ENCODE measurements around the gene ACBD6. TPM values are rescaled to one million over a fixed set of nuclear protein-coding genes. Genes with fewer than 3 reads are reported as not detected.
A peak's percentile ranks its signal among the peaks of the same experiment; 100 is the strongest.
"Not testable (repeated sequence)": the region's sequence is repeated elsewhere in the genome, so short reads cannot be mapped to it uniquely, and the experiment has no call there.

Gene ACBD6
- total RNA-seq, 1 donor from 2014 or later, result 73.2 TPM

- TF ChIP-seq, protein P1, sequence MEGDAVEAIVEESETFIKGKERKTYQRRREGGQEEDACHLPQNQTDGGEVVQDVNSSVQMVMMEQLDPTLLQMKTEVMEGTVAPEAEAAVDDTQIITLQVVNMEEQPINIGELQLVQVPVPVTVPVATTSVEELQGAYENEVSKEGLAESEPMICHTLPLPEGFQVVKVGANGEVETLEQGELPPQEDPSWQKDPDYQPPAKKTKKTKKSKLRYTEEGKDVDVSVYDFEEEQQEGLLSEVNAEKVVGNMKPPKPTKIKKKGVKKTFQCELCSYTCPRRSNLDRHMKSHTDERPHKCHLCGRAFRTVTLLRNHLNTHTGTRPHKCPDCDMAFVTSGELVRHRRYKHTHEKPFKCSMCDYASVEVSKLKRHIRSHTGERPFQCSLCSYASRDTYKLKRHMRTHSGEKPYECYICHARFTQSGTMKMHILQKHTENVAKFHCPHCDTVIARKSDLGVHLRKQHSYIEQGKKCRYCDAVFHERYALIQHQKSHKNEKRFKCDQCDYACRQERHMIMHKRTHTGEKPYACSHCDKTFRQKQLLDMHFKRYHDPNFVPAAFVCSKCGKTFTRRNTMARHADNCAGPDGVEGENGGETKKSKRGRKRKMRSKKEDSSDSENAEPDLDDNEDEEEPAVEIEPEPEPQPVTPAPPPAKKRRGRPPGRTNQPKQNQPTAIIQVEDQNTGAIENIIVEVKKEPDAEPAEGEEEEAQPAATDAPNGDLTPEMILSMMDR (IDR thresholded peaks at IDR 0.05; ENCODE audit: insufficient read depth, low read length, poor library complexity, severe bottlenecking), result no peak
- Histone ChIP-seq H3K36me3 (ENCODE audit: control insufficient read depth, insufficient read depth, low read length) (no peaks in the 10 kb centered on the region), H3K27me3 (ENCODE audit: control insufficient read depth, insufficient read depth, low read length) (no peaks in the 10 kb centered on the region), H3K4me3 (ENCODE audit: low read depth, low read length) (no peak overlapping the region)
- no peak for DNase-seq (ENCODE audit: low read depth)
These were observed 16.3 kb downstream of the ACBD6 start for GRCh38 chr1:180486092-180486491.

GRCh38 chr1:180484490-180484889, 17.9 kb downstream of the ACBD6 start:
- DNase-seq (ENCODE audit: low read depth), result no peak
- no peak overlapping the region for H3K4me3 ChIP-seq (ENCODE audit: low read depth, low read length)
- no peaks in the 10 kb centered on the region for H3K36me3 ChIP-seq (ENCODE audit: control insufficient read depth, insufficient read depth, low read length)
- H3K27me3 ChIP-seq (ENCODE audit: control insufficient read depth, insufficient read depth, low read length), result no peaks in the 10 kb centered on the region
- TF ChIP-seq, protein P1 (IDR thresholded peaks at IDR 0.05; ENCODE audit: insufficient read depth, low read length, poor library complexity, severe bottlenecking), result no peak

DNA sequence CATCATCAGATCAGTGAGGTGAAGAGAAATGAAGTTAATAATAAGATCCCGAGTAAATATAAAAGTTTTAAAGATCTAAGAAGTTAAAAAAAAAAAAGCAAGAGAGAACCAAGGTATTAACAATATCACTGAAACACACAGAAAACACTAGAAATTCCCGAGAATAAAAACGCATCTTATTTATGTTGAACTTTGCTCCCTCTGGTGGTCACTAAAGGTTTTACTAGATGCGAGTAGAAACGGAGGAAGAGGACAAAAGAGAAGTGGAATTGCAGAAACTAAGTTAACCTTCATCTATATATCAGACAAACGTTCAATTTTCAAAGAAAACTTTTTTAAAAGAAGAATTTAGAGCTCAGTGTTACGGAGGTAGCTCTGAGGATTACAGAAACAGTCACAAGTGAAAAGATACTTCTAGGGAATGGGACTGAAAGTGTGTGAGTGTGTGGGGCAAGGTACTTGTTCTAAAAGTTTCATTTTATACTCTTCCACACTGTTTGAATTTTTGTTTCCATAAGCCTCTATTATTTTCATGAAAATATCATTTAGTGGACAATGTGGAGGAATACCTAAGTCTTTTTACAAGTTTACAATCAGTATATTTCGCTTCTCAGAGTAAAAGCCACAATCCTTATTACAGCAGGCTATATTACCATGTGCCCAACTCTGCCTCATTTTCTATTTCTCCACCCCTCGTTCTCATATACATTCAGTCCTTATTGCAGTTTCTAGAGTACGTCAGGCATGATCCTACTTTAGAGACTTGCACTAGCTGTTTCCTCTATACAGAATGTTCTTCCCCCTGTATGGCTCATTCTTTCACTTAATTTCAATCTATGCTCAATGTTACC, 19.7 kb downstream of the ACBD6 start:
- TF ChIP-seq, protein P1 (IDR thresholded peaks at IDR 0.05; ENCODE audit: insufficient read depth, low read length, poor library complexity, severe bottlenecking), result peak; percentile 63
- Histone ChIP-seq H3K36me3 (ENCODE audit: control insufficient read depth, insufficient read depth, low read length) (no peaks in the 10 kb centered on the region), H3K4me3 (ENCODE audit: low read depth, low read length) (no peak overlapping the region), H3K27me3 (ENCODE audit: control insufficient read depth, insufficient read depth, low read length) (no peaks in the 10 kb centered on the region)
- DNase-seq (ENCODE audit: low read depth), result no peak

DNA sequence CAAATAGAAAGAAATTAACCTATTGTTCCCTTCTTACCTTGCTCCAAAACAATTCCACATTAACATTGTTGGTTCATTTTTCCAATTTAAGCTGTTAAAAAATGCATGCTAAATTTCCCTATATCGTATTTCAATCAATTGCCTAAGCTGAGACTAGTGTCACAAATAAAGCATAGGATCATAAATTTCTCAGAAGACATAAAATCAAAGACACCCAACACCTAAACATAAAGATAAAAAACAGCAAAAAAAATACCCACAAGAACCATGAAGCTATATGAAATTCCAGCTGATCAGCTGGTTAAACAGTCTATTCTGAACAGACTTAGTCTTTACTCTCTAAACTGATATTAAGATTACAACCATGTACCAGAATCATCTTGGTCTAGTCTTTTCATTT, 32.3 kb downstream of the ACBD6 start:
- TF ChIP-seq, protein P1 (IDR thresholded peaks at IDR 0.05; ENCODE audit: insufficient read depth, low read length, poor library complexity, severe bottlenecking), result no peak
- DNase-seq (ENCODE audit: low read depth), result no peak
- Histone ChIP-seq H3K36me3 (ENCODE audit: control insufficient read depth, insufficient read depth, low read length) (no peaks in the 10 kb centered on the region), H3K27me3 (ENCODE audit: control insufficient read depth, insufficient read depth, low read length) (no peaks in the 10 kb centered on the region), H3K4me3 (ENCODE audit: low read depth, low read length) (no peak overlapping the region)

DNA sequence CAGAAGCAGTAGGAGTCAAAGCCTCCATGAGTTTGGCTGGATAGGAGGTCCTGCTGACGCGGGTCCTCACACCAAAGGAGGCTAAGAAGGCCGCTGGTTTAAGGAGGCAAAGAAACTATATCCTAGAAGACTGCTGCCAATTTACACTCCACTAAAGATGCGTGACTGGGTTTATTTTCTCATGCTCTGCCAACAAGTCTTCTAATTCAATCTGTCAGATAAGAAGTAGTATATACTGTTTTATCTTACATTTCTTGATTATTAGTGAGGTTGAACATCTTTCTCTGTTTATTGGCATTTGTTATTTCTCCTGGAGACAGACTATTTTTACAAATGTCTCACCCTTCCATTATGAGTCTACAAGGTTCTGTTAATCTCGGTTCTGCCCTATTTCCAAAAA, 34.1 kb downstream of the ACBD6 start:
- H3K4me3 ChIP-seq (ENCODE audit: low read depth, low read length), result no peak overlapping the region
- TF ChIP-seq, protein P1 (IDR thresholded peaks at IDR 0.05; ENCODE audit: insufficient read depth, low read length, poor library complexity, severe bottlenecking), result no peak
- no peaks in the 10 kb centered on the region for H3K36me3 ChIP-seq (ENCODE audit: control insufficient read depth, insufficient read depth, low read length)
- no peak for DNase-seq (ENCODE audit: low read depth)
- H3K27me3 ChIP-seq (ENCODE audit: control insufficient read depth, insufficient read depth, low read length), result no peaks in the 10 kb centered on the region

GRCh38 chr1:180462102-180462501, 40.3 kb downstream of the ACBD6 start:
- DNase-seq (ENCODE audit: low read depth), result no peak
- H3K27me3 ChIP-seq (ENCODE audit: control insufficient read depth, insufficient read depth, low read length), result no peaks in the 10 kb centered on the region
- no peaks in the 10 kb centered on the region for H3K36me3 ChIP-seq (ENCODE audit: control insufficient read depth, insufficient read depth, low read length)
- TF ChIP-seq, protein P1 (IDR thresholded peaks at IDR 0.05; ENCODE audit: insufficient read depth, low read length, poor library complexity, severe bottlenecking), result no peak
- H3K4me3 ChIP-seq (ENCODE audit: low read depth, low read length), result no peak overlapping the region

GRCh38 chr1:180461682-180462081, 40.7 kb downstream of the ACBD6 start:
- not testable (repeated sequence) for DNase-seq (ENCODE audit: low read depth); H3K36me3 ChIP-seq (ENCODE audit: control insufficient read depth, insufficient read depth, low read length); H3K27me3 ChIP-seq (ENCODE audit: control insufficient read depth, insufficient read depth, low read length); H3K4me3 ChIP-seq (ENCODE audit: low read depth, low read length)
